ENCODE measurements around the gene GABBR2. TPM values are rescaled to one million over a fixed set of nuclear protein-coding genes. Genes with fewer than 3 reads are reported as not detected.

GABBR2 gene
- total RNA-seq, 1 donor from 2014 or later: not detected

- intact Hi-C loops (cut with micrococcal nuclease): no loop called here
Observed at GRCh38 chr9:98450496-98450895, 258.2 kb downstream of the GABBR2 start.

GRCh38 chr9:98449871-98450270, 258.9 kb downstream of the GABBR2 start:
- intact Hi-C loops (cut with micrococcal nuclease): no loop called here

- intact Hi-C loops (cut with micrococcal nuclease): no loop called here
Observed at GRCh38 chr9:98445576-98445975, 263.2 kb downstream of the GABBR2 start.

DNA sequence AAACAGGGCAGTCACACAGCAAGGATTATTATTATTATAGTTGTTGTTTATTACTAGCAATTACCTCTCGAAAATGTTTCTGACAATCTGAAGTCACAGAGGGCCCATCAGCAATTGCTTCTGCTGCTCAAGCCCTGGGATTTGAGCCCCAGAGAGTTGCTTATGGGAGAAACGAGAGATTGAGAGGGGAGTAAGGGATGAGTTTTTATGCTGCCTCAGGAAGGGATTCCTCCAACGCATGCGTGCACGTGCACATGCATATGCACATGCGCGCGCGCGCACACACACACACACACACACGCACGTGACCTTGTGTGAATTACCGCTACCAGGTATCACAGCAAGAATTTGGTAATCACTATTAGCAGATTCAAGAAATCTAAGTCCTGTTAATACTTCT, 264.1 kb downstream of the GABBR2 start:
- intact Hi-C loops (cut with micrococcal nuclease): no loop called here

GRCh38 chr9:98442541-98442940, 266.2 kb downstream of the GABBR2 start:
- intact Hi-C loops (cut with micrococcal nuclease): no loop called here

- intact Hi-C loops (cut with micrococcal nuclease): no loop called here
Observed at GRCh38 chr9:98442114-98442513, 266.6 kb downstream of the GABBR2 start.

DNA sequence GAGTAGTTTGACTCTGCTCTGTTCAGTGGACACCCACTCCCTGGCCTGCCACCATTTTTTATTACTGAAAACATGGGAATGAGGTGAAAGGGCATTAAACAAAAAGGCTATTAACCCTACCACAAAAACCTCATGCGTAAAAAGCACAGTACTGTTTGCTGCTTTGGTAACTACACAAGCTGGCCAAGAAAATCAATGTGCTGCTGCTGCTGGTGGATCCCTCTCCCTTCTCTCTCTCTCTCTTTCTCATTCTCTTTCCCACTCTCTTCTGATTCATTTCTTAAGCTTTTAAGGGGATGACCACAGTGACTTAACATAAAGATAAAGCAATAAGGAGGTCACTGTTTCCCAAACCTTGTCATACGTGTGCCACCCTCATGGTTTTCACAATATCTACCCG, 270.1 kb downstream of the GABBR2 start:
- intact Hi-C loops (cut with micrococcal nuclease): no loop called here

- intact Hi-C loops (cut with micrococcal nuclease): no loop called here
Observed at GRCh38 chr9:98437458-98438034, 271.2 kb downstream of the GABBR2 start.

- intact Hi-C loops (cut with micrococcal nuclease): no loop called here
Observed at GRCh38 chr9:98432960-98433359, 275.8 kb downstream of the GABBR2 start.

DNA sequence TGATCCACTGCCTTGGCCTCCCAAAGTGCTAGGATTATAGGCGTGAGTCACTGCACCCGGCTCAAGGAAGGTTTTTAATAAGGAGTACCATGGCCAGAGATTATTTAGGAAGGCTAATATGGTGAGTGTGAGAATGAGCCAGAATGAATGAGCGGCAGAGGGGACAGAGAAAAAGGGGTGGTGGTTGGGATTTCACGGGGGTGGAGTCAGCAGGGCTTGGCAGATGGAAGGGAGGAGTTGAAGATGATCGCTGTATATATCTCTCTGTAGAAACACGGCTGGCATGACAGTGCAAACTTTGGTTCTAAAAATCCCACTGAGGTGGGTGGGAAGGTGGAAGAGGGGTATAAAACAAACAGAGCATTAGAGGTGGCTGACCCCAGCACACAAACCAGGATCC, 276.6 kb downstream of the GABBR2 start:
- intact Hi-C loops (cut with micrococcal nuclease): no loop called here

GRCh38 chr9:98430535-98431292, 278.0 kb downstream of the GABBR2 start:
- intact Hi-C loops (cut with micrococcal nuclease): no loop called here

DNA sequence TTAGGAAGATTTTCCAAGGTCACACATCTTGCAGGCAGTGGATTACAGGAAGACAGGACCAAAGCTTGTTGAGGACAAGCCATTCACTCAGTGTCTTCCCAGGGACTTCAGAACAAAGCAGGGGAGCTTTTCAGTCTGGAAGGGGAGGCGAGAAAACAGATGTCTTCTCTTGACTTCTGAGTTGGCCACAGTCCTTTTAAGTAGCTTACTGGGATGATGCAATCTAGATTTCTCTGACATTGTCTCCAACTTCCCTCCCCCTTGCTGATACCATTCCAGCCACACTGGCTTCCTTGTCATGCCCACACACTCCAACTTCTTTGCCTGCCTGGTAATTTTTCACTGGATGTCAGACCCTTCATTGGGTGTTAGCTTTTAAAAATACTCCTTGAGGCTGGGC, 279.1 kb downstream of the GABBR2 start:
- intact Hi-C loops (cut with micrococcal nuclease): no loop called here

DNA sequence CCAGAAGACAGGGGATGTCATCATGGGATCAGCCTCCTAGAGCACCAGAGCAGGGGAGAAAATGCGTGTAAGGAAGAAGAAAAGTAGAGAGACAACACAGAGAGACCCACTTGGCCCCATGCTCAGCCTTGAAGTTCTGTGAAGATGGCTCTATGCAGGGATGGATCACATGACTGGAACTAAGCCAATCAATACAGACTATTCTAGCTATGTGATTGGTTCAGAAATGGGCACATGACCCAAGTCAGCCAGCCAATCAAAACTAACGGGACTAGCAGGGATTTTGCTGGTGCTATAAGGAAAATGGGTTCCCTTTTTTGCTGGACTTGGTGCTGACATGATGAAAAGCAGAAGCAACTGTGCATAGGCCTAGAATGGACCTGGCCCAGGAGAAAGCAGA, 280.3 kb downstream of the GABBR2 start:
- intact Hi-C loops (cut with micrococcal nuclease): no loop called here

- intact Hi-C loops (cut with micrococcal nuclease): no loop called here
Observed at GRCh38 chr9:98427491-98427890, 281.2 kb downstream of the GABBR2 start.

GRCh38 chr9:98425079-98425478, 283.7 kb downstream of the GABBR2 start:
- intact Hi-C loops (cut with micrococcal nuclease): no loop called here

DNA sequence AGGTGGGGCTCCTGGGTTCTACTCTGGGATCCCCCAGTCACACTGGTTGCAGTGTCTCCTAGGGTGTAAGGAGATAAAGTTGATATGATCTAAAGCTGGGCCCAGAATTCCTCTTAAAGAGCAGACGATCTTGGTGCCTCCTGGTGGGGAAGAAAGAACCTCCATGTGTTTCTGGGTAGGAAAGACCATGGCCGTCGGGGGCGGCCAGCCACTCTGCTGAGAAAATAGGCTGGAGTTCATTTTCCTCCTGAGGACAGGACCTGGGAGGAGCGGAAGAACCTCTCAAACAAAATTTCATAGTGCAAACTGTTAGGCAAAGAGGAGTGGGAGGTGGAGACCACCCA, 289.5 kb downstream of the GABBR2 start:
- intact Hi-C loops (cut with micrococcal nuclease): no loop called here

GRCh38 chr9:98418578-98419259, 290.0 kb downstream of the GABBR2 start:
- intact Hi-C loops (cut with micrococcal nuclease): no loop called here

DNA sequence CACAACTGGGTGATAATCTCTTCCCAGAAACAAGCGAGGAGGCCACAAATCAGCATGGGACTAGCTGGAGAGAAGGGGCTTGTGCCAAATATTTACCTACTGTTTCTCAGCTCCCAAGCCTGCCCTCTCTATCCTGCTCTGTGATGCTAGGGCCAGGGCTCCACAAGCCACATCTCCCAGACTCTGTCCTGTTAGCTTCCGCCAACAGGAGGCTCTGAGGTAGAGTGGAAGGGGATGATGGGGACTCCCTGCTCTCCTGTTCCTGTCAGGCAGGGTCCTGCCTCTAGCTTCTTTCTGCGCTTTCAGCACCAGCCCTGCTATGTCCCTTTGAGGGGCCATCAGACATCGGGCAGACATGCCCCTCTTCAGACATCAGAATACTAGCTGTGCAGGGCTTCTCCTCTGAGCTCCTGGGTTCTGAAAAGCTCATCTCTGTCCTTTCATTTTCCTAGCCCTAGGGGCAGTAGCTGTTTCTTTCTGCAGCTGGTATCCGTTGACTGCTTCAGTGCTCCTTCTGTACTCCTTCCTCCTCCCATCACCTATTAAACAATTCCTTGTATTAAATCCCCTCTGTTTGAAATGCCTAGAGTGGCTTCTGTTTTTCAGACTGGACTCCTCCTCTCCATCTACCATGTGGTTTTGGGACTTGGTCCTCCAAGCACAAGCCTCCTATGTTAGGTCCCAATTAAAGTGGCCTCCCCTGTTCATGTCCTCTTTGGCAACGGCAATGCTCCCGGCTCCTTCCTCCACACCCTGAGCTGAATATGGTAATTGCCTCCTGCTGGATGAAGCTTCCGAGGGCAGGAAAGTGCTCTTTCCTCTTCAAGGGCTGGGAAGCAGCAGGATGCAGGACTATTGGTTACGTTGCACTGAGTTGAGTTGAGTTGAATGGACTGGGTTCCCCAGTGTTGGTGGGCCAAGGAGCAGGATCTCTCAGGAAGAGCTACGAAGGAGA, 292.2 kb downstream of the GABBR2 start:
- intact Hi-C loops (cut with micrococcal nuclease): no loop called here

- intact Hi-C loops (cut with micrococcal nuclease): no loop called here
Observed at GRCh38 chr9:98415782-98416181, 293.0 kb downstream of the GABBR2 start.

GRCh38 chr9:98413084-98413483, 295.7 kb downstream of the GABBR2 start:
- intact Hi-C loops (cut with micrococcal nuclease): no loop called here

GRCh38 chr9:98412101-98412842, 296.5 kb downstream of the GABBR2 start:
- intact Hi-C loops (cut with micrococcal nuclease): no loop called here

All from T-helper 1 cell treated with Interleukin-12 subunit alpha and Interleukin-12 subunit beta and Interleukin-4 antibody, amounts not matched to agents 30 ng/mL and 1 ng/mL, for 36 hours (primary cell).